GM23248 (cell line): ENCODE measurements around the gene ABL1. TPM values are rescaled to one million over a fixed set of nuclear protein-coding genes. Genes with fewer than 3 reads are reported as not detected.
A peak's percentile ranks its signal among the peaks of the same experiment; 100 is the strongest.

Experiments
- DNase-seq: peaks from one replicate; pipeline ENCODE4 v3.0.0-alpha.2; 2015
- H2AFZ ChIP-seq: fragments of 200-600 bp; sonication (generic); 2 replicates; pipeline ENCODE4 v1.6.1; 2016; ENCODE audit warnings: antibody characterized with exemption
- H3F3A ChIP-seq: fragments of 200-600 bp; sonication (generic); 2 replicates; pipeline ENCODE4 v1.6.1; 2016; ENCODE audit warnings: mild to moderate bottlenecking, antibody characterized with exemption, mixed run types; ENCODE audit not compliant: insufficient read depth
- H3K27ac ChIP-seq: fragments of 200-600 bp; sonication (generic); 2 replicates; pipeline ENCODE4 v1.5.1; 2016; ENCODE audit warnings: mild to moderate bottlenecking
- H3K27me3 ChIP-seq: fragments of 200-600 bp; sonication (generic); replicated peaks from 2 replicates; pipeline ENCODE4 v1.6.1; 2016; ENCODE audit warnings: mild to moderate bottlenecking; ENCODE audit not compliant: insufficient read depth
- H3K36me3 ChIP-seq: fragments of 200-600 bp; sonication (generic); 2 replicates; pipeline ENCODE4 v1.6.1; 2016; ENCODE audit warnings: low read depth, mild to moderate bottlenecking
- H3K4me1 ChIP-seq: fragments of 200-600 bp; sonication (generic); 2 replicates; pipeline ENCODE4 v1.6.1; 2016; ENCODE audit warnings: mild to moderate bottlenecking; ENCODE audit not compliant: insufficient read depth
- H3K4me2 ChIP-seq: fragments of 200-600 bp; sonication (generic); one replicate; pipeline ENCODE4 v1.6.1; 2016; ENCODE audit warnings: mild to moderate bottlenecking; ENCODE audit not compliant: unreplicated experiment
- H3K4me3 ChIP-seq: fragments of 200-600 bp; sonication (generic); 2 replicates; pipeline ENCODE4 v1.5.1; 2016; ENCODE audit warnings: mild to moderate bottlenecking
- H3K79me2 ChIP-seq: fragments of 200-600 bp; sonication (generic); 2 replicates; pipeline ENCODE4 v1.6.1; 2016; ENCODE audit warnings: mild to moderate bottlenecking; ENCODE audit not compliant: insufficient read depth
- H3K9ac ChIP-seq: fragments of 200-600 bp; sonication (generic); 2 replicates; pipeline ENCODE4 v1.6.1; 2016; ENCODE audit warnings: mild to moderate bottlenecking
- H3K9me2 ChIP-seq: fragments of 200-600 bp; sonication (generic); 2 replicates; pipeline ENCODE4 v1.6.1; 2016; ENCODE audit warnings: mixed run types, mild to moderate bottlenecking, moderate library complexity; ENCODE audit not compliant: insufficient read depth
- H3K9me3 ChIP-seq: fragments of 200-600 bp; sonication (generic); one replicate; pipeline ENCODE4 v1.6.1; 2017; ENCODE audit warnings: low read depth
- H4K20me1 ChIP-seq: fragments of 200-600 bp; sonication (generic); 2 replicates; pipeline ENCODE4 v1.6.0; 2016; ENCODE audit not compliant: insufficient read depth
- EZH2 ChIP-seq: fragments of 200-600 bp; sonication (generic); IDR thresholded peaks from 2 replicates; pipeline ENCODE4 v1.6.1; 2018; ENCODE audit warnings: antibody characterized with exemption, mild to moderate bottlenecking; ENCODE audit not compliant: insufficient read depth, poor library complexity, severe bottlenecking
- EZH2phosphoT487 ChIP-seq: fragments of 200-600 bp; sonication (generic); IDR thresholded peaks from 2 replicates; pipeline ENCODE4 v1.6.1; 2018; ENCODE audit warnings: antibody characterized with exemption, moderate library complexity, mild to moderate bottlenecking, low read depth; ENCODE audit not compliant: insufficient read depth
- WGBS, 2 experiments: methylation state at CpG; one replicate each; pipeline ENCODE4 v1.1.6; 2015 to 2017; ENCODE audit warnings: low lambda C conversion rate in 2 of 2, low coverage in 1 of 2; ENCODE audit errors: missing lambda C conversion rate in 2 of 2; 5-methylcytosine and 5-hydroxymethylcytosine counted together
- in situ Hi-C: fragments of 300-500 bp; cut with MboI; formaldehyde crosslinking; loops from 2 replicates; pipeline ENCODE4 v1.15.0; 2020
- polyA plus RNA-seq: library from polyadenylated mRNA; unstranded; fragments of >200 nt; fragmentation: Nextera tagmentation; extraction: Ambion mirVana; gene quantifications from 2 replicates; pipeline ENCODE4 v1.2.1, GENCODE V29; 2016
- total RNA-seq: library from RNA; depleted of rRNA; stranded (reverse); fragments of >200 nt; shearing (Covaris generic); gene quantifications from 2 replicates; pipeline ENCODE4 v1.2.3, GENCODE V29; 2014

Gene ABL1
- total and polyA plus RNA-seq, 2 experiments from 2014 or later = 22.9 to 66.1 TPM

GRCh38 chr9:130817914-130818313 is 17.1 kb upstream of the ABL1 start:
- Histone ChIP-seq H3K9ac (no peak overlapping the region), H3K27ac (no peak overlapping the region), H2AFZ (no peak overlapping the region), H3K4me3 (no peak overlapping the region), H4K20me1 (no peaks in the 10 kb centered on the region), H3K36me3 (no peaks in the 10 kb centered on the region), H3K27me3 (no peaks in the 10 kb centered on the region), H3F3A (no peaks in the 10 kb centered on the region), H3K4me2 (no peak overlapping the region), H3K9me3 (no peaks in the 10 kb centered on the region), H3K79me2 (peaks cover 54% of the 10 kb centered on the region), H3K9me2 (no peaks in the 10 kb centered on the region), H3K4me1 (no peaks in the 10 kb centered on the region)
- DNase-seq = no peak
- in situ Hi-C loops = no loop called here
- 96 to 98% methylated on average over 6 of the region's 6 CpGs for WGBS, 2 experiments
- no peak for TF ChIP-seq EZH2phosphoT487
- no peak for TF ChIP-seq EZH2

- no peak for TF ChIP-seq EZH2
- no peak for TF ChIP-seq EZH2phosphoT487
- no peaks in the 10 kb centered on the region for H4K20me1 ChIP-seq
- no peaks in the 10 kb centered on the region for H3K9me2 ChIP-seq
- peaks cover 21% of the 10 kb centered on the region for H3K4me1 ChIP-seq
- H3K27ac ChIP-seq = no peak overlapping the region
- H3K4me2 ChIP-seq = no peak overlapping the region
- H3K4me3 ChIP-seq = no peak overlapping the region
- no peaks in the 10 kb centered on the region for H3K9me3 ChIP-seq
- H3K27me3 ChIP-seq = no peaks in the 10 kb centered on the region
- DNase-seq = no peak
- peaks cover 74% of the 10 kb centered on the region for H3K79me2 ChIP-seq
- H3K36me3 ChIP-seq = no peaks in the 10 kb centered on the region
- in situ Hi-C loops = no loop called here
- no peak overlapping the region for H2AFZ ChIP-seq
- WGBS, 2 experiments = 64 to 73% methylated on average over 5 of the region's 5 CpGs
- H3F3A ChIP-seq = peaks cover 10% of the 10 kb centered on the region
- H3K9ac ChIP-seq = no peak overlapping the region
Observed at GRCh38 chr9:130820135-130820738, 14.8 kb upstream of the ABL1 start.

GRCh38 chr9:130823435-130823834 is 11.6 kb upstream of the ABL1 start:
- Histone ChIP-seq H3K4me2 (no peak overlapping the region), H3K9ac (no peak overlapping the region), H2AFZ (no peak overlapping the region)

GRCh38 chr9:130824079-130824478 is 11.0 kb upstream of the ABL1 start:
- DNase-seq = no peak
- peak overlapping the region; percentile 77 for H3K4me2 ChIP-seq
- H3K79me2 ChIP-seq = peaks cover 90% of the 10 kb centered on the region
- H3F3A ChIP-seq = peaks cover 17% of the 10 kb centered on the region
- H3K4me1 ChIP-seq = peaks cover 31% of the 10 kb centered on the region
- in situ Hi-C loops = no loop called here
- H3K27me3 ChIP-seq = no peaks in the 10 kb centered on the region
- TF ChIP-seq EZH2 = no peak
- no peak for TF ChIP-seq EZH2phosphoT487
- H4K20me1 ChIP-seq = no peaks in the 10 kb centered on the region
- H2AFZ ChIP-seq = peak overlapping the region; percentile 68
- H3K36me3 ChIP-seq = no peaks in the 10 kb centered on the region
- no peaks in the 10 kb centered on the region for H3K9me3 ChIP-seq
- peak overlapping the region; percentile 66 for H3K27ac ChIP-seq
- H3K9me2 ChIP-seq = no peaks in the 10 kb centered on the region
- peak overlapping the region; percentile 60 for H3K9ac ChIP-seq
- 16% methylated on average over 2 of the region's 2 CpGs for WGBS, 2 experiments
- H3K4me3 ChIP-seq = peak overlapping the region; percentile 44; the same call in 1 of the 2 replicates

More at GRCh38 chr9:130823435-130823834, 11.6 kb upstream of the ABL1 start:
- peak; percentile 53 for DNase-seq
- Histone ChIP-seq H4K20me1 (no peaks in the 10 kb centered on the region), H3K27ac (no peak overlapping the region), H3K9me3 (no peaks in the 10 kb centered on the region), H3K27me3 (no peaks in the 10 kb centered on the region), H3K79me2 (peaks cover 90% of the 10 kb centered on the region), H3K4me1 (peaks cover 31% of the 10 kb centered on the region), H3K9me2 (no peaks in the 10 kb centered on the region), H3F3A (peaks cover 17% of the 10 kb centered on the region), H3K4me3 (no peak overlapping the region), H3K36me3 (no peaks in the 10 kb centered on the region)
- TF ChIP-seq EZH2 (no peak), EZH2phosphoT487 (no peak)
- 92 to 93% methylated on average over 6 of the region's 6 CpGs for WGBS, 2 experiments
- in situ Hi-C loops = no loop called here
